HepG2 (cell line): ENCODE data around the gene SCIN. TPM values are rescaled to one million over a fixed set of nuclear protein-coding genes. Genes with fewer than 3 reads are reported as not detected.

ENCODE experiments used
- ATAC-seq: fragments of 200-7000 bp; cut with Tn5 transposase; 3 replicates; pipeline ENCODE4 v1.9.1; 2020; ENCODE audit warnings: mild to moderate bottlenecking, moderate library complexity
- BruUV-seq: library from RNA; stranded (reverse); fragments of 400-500 nt; replicated peaks from 2 replicates; lab custom pipeline; 2021; lab: Mats Ljungman, UMichigan
- CTCF ChIA-PET: fragments of 300-600 bp; formaldehyde crosslinking; extraction: SDS; loops from one replicate; lab custom pipeline; 2021; ENCODE audit warnings: low total read pairs, inconsistent platforms, low intra/inter-chr PET ratio; lab: Yijun Ruan, JAX
- POLR2A ChIA-PET: fragments of 350-600 bp; sonication (Branson Sonifier 250); formaldehyde crosslinking; loops from one replicate; lab custom pipeline; 2020; ENCODE audit warnings: antibody characterized with exemption, inconsistent platforms; lab: Yijun Ruan, JAX
- DNase-seq: peaks from one replicate; pipeline ENCODE4 v3.0.0-alpha.2; 2015; ENCODE audit warnings: low spot score
- FAIRE-seq: peaks from 3 replicates; lab custom pipeline; 2011; peaks lifted over from hg19 to GRCh38; lab: Jason Lieb, UNC
- H2AFZ ChIP-seq: one replicate; pipeline ENCODE4 v1.6.1; 2011; ENCODE audit warnings: low read length, inconsistent platforms
- H3K27ac ChIP-seq: fragments of 300-600 bp; 3 replicates; pipeline ENCODE4 v1.8.0; 2011; ENCODE audit warnings: mixed run types, mild to moderate bottlenecking, mixed read lengths, low read length, inconsistent platforms; ENCODE audit not compliant: insufficient read depth; ENCODE audit errors: extremely low read length
- H3K27me3 ChIP-seq, 2 experiments: fragments of 200-600 bp in 1 of 2; 2 replicates in 1 of 2; 3 replicates in 1 of 2; pipeline versions ENCODE4 v1.6.0 to v1.8.0; 2011; ENCODE audit warnings: low read length in 2 of 2, mild to moderate bottlenecking in 2 of 2, moderate library complexity in 2 of 2, inconsistent platforms in 1 of 2; ENCODE audit not compliant: insufficient read depth in 2 of 2, control insufficient read depth in 1 of 2
- H3K36me3 ChIP-seq, 2 experiments: fragments of 200-600 bp in 1 of 2; replicated peaks in 1 of 2; 2 replicates in 1 of 2; 3 replicates in 1 of 2; pipeline versions ENCODE4 v1.5.1 to v1.8.0; 2011; ENCODE audit warnings: low read length in 2 of 2, inconsistent platforms in 1 of 2; ENCODE audit not compliant: insufficient read depth in 2 of 2, control insufficient read depth in 1 of 2
- H3K4me1 ChIP-seq: 2 replicates; pipeline ENCODE4 v1.5.1; 2012; ENCODE audit warnings: low read length, inconsistent platforms; ENCODE audit not compliant: insufficient read depth
- H3K4me2 ChIP-seq: 2 replicates; pipeline ENCODE4 v1.6.0; 2011; ENCODE audit warnings: low read depth, low read length, inconsistent platforms
- H3K4me3 ChIP-seq, 3 experiments: fragments of 200-600 bp in 1 of 3; sonication (generic), shearing (Covaris generic) in 1 of 3; replicated peaks in 1 of 3; 2 replicates each; pipeline ENCODE4 v1.5.1; 2011 to 2016; ENCODE audit warnings: low read length in 3 of 3, inconsistent platforms in 2 of 3, low read depth in 2 of 3, mild to moderate bottlenecking in 2 of 3, control low read depth in 1 of 3, mixed read lengths in 1 of 3; ENCODE audit not compliant: insufficient read depth in 1 of 3
- H3K79me2 ChIP-seq: one replicate; pipeline ENCODE4 v1.6.1; 2011; ENCODE audit warnings: low read length, inconsistent platforms; ENCODE audit not compliant: insufficient read depth
- H3K9ac ChIP-seq: 2 replicates; pipeline ENCODE4 v1.6.0; 2011; ENCODE audit warnings: mild to moderate bottlenecking, low read depth, low read length, inconsistent platforms; ENCODE audit not compliant: insufficient read depth
- H3K9me3 ChIP-seq: 2 replicates; pipeline ENCODE4 v1.5.1; 2012; ENCODE audit warnings: mild to moderate bottlenecking, low read length
- H4K20me1 ChIP-seq: 2 replicates; pipeline ENCODE4 v1.6.0; 2011; ENCODE audit warnings: inconsistent platforms, mild to moderate bottlenecking, low read length, moderate library complexity; ENCODE audit not compliant: insufficient read depth
- GTF3A ChIP-seq: sonication (generic); formaldehyde crosslinking; conservative IDR thresholded peaks from 2 replicates; pipeline ENCODE4 v1.4.0; 2020; ENCODE audit warnings: mild to moderate bottlenecking, missing genetic modification reagents
- HCFC1 ChIP-seq: fragments of 150-350 bp; IDR thresholded peaks from 2 replicates; pipeline ENCODE4 v1.6.1; 2014; ENCODE audit warnings: low read depth, low read length
- NFRKB ChIP-seq: fragments of 450-650 bp; IDR thresholded peaks from 2 replicates; pipeline ENCODE4 v1.6.1; 2017
- STAG1 ChIP-seq: sonication (generic); formaldehyde crosslinking; IDR thresholded peaks from 2 replicates; pipeline ENCODE4 v1.4.0; 2020; ENCODE audit warnings: missing genetic modification reagents
- TBX3 ChIP-seq: fragments of 450-650 bp; IDR thresholded peaks from 2 replicates; pipeline ENCODE4 v1.6.1; 2017; ENCODE audit warnings: antibody characterized with exemption, mild to moderate bottlenecking, inconsistent platforms, borderline replicate concordance
- XRCC5 ChIP-seq: fragments of 200-400 bp; formaldehyde crosslinking; optimal IDR thresholded peaks from 2 replicates; pipeline ENCODE3; 2017; ENCODE audit warnings: mild to moderate bottlenecking, low read length
- ZKSCAN1 ChIP-seq: fragments of 150-350 bp; IDR thresholded peaks from 2 replicates; pipeline ENCODE4 v1.6.1; 2014; ENCODE audit warnings: low read length
- ZNF354B ChIP-seq: sonication (generic); formaldehyde crosslinking; IDR thresholded peaks from 2 replicates; pipeline ENCODE4 v1.8.0; 2022; ENCODE audit warnings: mild to moderate bottlenecking, missing genetic modification reagents
- ZNF615 ChIP-seq: sonication (generic); formaldehyde crosslinking; IDR thresholded peaks from 2 replicates; pipeline ENCODE4 v1.5.0; 2020; ENCODE audit warnings: mild to moderate bottlenecking, missing genetic modification reagents, borderline replicate concordance
- WGBS: methylation state at CpG from one replicate; pipeline ENCODE4 v1.1.6; 2017; ENCODE audit warnings: low lambda C conversion rate; 5-methylcytosine and 5-hydroxymethylcytosine counted together
- in situ Hi-C: cut with HindIII; loops from 2 replicates; pipeline ENCODE4 v1.10.0; 2017; ENCODE audit warnings: low pct_unique_long_range_greater_than_20kb; ENCODE audit not compliant: extremely low pct_ligation_motif_present
- intact Hi-C: fragments of 100-400 bp; cut with micrococcal nuclease; formaldehyde crosslinking; loops from one replicate; pipeline ENCODE4 v1.10.0; 2022; ENCODE audit not compliant: unreplicated experiment
- polyA plus RNA-seq, 8 experiments: library from polyadenylated mRNA; depleted of rRNA in 3 of 8; stranded (reverse) in 7 of 8; unstranded in 1 of 8; fragments of >200 nt; fragmentation: Illumina TruSeq in 4 of 8; extraction: Trizol in 4 of 8; gene quantifications; 2 replicates each; pipeline versions ENCODE4 v1.2.1 to v1.2.3, GENCODE V29; 2011 to 2016; ENCODE audit warnings: low read depth in 4 of 8, missing spikeins in 1 of 8, mixed read lengths in 1 of 8; ENCODE audit not compliant: insufficient read depth in 1 of 8
- total RNA-seq, 5 experiments: library from RNA; depleted of rRNA; stranded (reverse); fragments of >200 nt; fragmentation: Illumina TruSeq; extraction: Trizol; gene quantifications; 2 replicates each; pipeline ENCODE4 v1.2.3, GENCODE V29; 2016; ENCODE audit warnings: low read depth in 1 of 5
- TF ChIP-seq, protein P1 (sequence below): sonication (generic); formaldehyde crosslinking; IDR thresholded peaks from 2 replicates; pipeline ENCODE4 v1.4.0; 2020; ENCODE audit warnings: missing genetic modification reagents, mild to moderate bottlenecking, borderline replicate concordance
- TF ChIP-seq, protein P2 (sequence below): sonication (generic); formaldehyde crosslinking; IDR thresholded peaks from 2 replicates; pipeline ENCODE4 v1.8.1; 2023; ENCODE audit warnings: missing genetic modification reagents, inconsistent platforms, borderline replicate concordance

SCIN gene
- total and polyA plus RNA-seq, 2 of the 13 experiments (the other 11 are each of a cell fraction or from before 2014, with no cell fraction given) = not detected

DNA sequence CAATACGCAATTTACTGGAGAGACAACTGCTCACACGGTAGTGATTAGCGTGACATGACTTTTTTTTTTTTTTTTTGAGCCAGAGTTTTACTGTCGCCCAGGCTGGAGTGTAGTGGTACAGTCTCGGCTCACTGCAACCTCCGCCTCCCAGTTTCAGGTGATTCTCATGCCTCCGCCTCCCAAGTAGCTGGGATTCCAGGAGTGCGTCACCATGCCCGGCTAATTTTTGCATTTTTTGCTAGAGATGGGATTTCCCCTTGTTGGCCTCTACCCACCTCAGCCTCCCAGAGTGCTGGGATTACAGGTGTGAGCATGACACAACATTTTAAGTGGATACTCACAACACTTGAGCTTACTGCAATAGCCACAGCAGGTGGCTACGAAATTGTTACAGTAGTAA is 128.8 kb downstream of the SCIN start:
- no peaks in the 10 kb centered on the region; a peak in 1 of 5 replicates for H3K27me3 ChIP-seq
- DNase-seq (no peak), ATAC-seq (no peak), FAIRE-seq (no peak)
- BruUV-seq = no TSS peak
- TF ChIP-seq GTF3A = no peak
- TF ChIP-seq HCFC1 = no peak
- TF ChIP-seq, protein P1, sequence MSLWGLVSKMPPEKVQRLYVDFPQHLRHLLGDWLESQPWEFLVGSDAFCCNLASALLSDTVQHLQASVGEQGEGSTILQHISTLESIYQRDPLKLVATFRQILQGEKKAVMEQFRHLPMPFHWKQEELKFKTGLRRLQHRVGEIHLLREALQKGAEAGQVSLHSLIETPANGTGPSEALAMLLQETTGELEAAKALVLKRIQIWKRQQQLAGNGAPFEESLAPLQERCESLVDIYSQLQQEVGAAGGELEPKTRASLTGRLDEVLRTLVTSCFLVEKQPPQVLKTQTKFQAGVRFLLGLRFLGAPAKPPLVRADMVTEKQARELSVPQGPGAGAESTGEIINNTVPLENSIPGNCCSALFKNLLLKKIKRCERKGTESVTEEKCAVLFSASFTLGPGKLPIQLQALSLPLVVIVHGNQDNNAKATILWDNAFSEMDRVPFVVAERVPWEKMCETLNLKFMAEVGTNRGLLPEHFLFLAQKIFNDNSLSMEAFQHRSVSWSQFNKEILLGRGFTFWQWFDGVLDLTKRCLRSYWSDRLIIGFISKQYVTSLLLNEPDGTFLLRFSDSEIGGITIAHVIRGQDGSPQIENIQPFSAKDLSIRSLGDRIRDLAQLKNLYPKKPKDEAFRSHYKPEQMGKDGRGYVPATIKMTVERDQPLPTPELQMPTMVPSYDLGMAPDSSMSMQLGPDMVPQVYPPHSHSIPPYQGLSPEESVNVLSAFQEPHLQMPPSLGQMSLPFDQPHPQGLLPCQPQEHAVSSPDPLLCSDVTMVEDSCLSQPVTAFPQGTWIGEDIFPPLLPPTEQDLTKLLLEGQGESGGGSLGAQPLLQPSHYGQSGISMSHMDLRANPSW (CRISPR knock-in tag) = no peak
- TF ChIP-seq NFRKB = no peak
- no peak for TF ChIP-seq ZNF354B (CRISPR knock-in tag)
- TF ChIP-seq, protein P2, sequence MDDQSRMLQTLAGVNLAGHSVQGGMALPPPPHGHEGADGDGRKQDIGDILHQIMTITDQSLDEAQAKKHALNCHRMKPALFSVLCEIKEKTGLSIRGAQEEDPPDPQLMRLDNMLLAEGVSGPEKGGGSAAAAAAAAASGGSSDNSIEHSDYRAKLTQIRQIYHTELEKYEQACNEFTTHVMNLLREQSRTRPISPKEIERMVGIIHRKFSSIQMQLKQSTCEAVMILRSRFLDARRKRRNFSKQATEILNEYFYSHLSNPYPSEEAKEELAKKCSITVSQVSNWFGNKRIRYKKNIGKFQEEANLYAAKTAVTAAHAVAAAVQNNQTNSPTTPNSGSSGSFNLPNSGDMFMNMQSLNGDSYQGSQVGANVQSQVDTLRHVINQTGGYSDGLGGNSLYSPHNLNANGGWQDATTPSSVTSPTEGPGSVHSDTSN (CRISPR knock-in tag) = no peak
- TF ChIP-seq TBX3 = no peak
- TF ChIP-seq ZKSCAN1 = no peak
- no peak for TF ChIP-seq STAG1 (CRISPR knock-in tag)
- TF ChIP-seq XRCC5 = no peak
- no peak for TF ChIP-seq ZNF615 (CRISPR knock-in tag)
- intact Hi-C loops = no loop called here
- no peaks in the 10 kb centered on the region for H3K4me1 ChIP-seq
- CTCF ChIA-PET = no interaction called here
- H3K79me2 ChIP-seq = no peaks in the 10 kb centered on the region
- H3K4me3 ChIP-seq = no peak overlapping the region
- no peak overlapping the region for H3K4me2 ChIP-seq
- no peak overlapping the region for H2AFZ ChIP-seq
- in situ Hi-C loops = loop anchor here (25.0 kb wide), 1 partner anchor 413 kb away; no protein-coding TSS in a partner anchor
- peaks cover 6% of the 10 kb centered on the region; the same call in 1 of the 2 replicates for H3K9me3 ChIP-seq
- no peak overlapping the region for H3K9ac ChIP-seq
- POLR2A ChIA-PET = no interaction called here
- H3K27ac ChIP-seq = no peak overlapping the region
- H4K20me1 ChIP-seq = no peaks in the 10 kb centered on the region
- no peaks in the 10 kb centered on the region for H3K36me3 ChIP-seq
- WGBS = 94% methylated on average over 10 of the region's 10 CpGs
